HG03442 (cell line): ENCODE data around the gene NPSR1.
"Not testable (repeated sequence)": the region's sequence is repeated elsewhere in the genome, so short reads cannot be mapped to it uniquely, and the experiment has no call there.

Experiments
- ATAC-seq: cut with Tn5 transposase; IDR thresholded peaks from one replicate; pipeline ENCODE4 v1.9.1; 2021; ENCODE audit warnings: mild to moderate bottlenecking, moderate library complexity; ENCODE audit not compliant: unreplicated experiment

The NPSR1 gene

GRCh38 chr7:34832020-34832419 is 174.0 kb downstream of the NPSR1 start:
- no peak for ATAC-seq

GRCh38 chr7:34835901-34836600 is 178.0 kb downstream of the NPSR1 start:
- no peak for ATAC-seq

- ATAC-seq: no peak
Observed at GRCh38 chr7:34837316-34837715, 179.3 kb downstream of the NPSR1 start.

- ATAC-seq: no peak
Observed at GRCh38 chr7:34837801-34838201, 179.8 kb downstream of the NPSR1 start.

- ATAC-seq: no peak
Observed at GRCh38 chr7:34838329-34838728, 180.3 kb downstream of the NPSR1 start.

- no peak for ATAC-seq
Observed at GRCh38 chr7:34839645-34840044, 181.6 kb downstream of the NPSR1 start.

- no peak for ATAC-seq
Observed at GRCh38 chr7:34840176-34840785, 182.3 kb downstream of the NPSR1 start.

GRCh38 chr7:34841326-34841725 is 183.3 kb downstream of the NPSR1 start:
- no peak for ATAC-seq

- ATAC-seq: no peak
Observed at GRCh38 chr7:34842782-34843181, 184.8 kb downstream of the NPSR1 start.

- no peak for ATAC-seq
Observed at GRCh38 chr7:34844406-34844805, 186.4 kb downstream of the NPSR1 start.

- ATAC-seq: no peak
Observed at GRCh38 chr7:34844936-34845665, 187.1 kb downstream of the NPSR1 start.

GRCh38 chr7:34845666-34846361 is 187.8 kb downstream of the NPSR1 start:
- ATAC-seq: no peak

- ATAC-seq: no peak
Observed at GRCh38 chr7:34846976-34847375, 189.0 kb downstream of the NPSR1 start.

- ATAC-seq: no peak
Observed at GRCh38 chr7:34848670-34849069, 190.7 kb downstream of the NPSR1 start.

- no peak for ATAC-seq
Observed at GRCh38 chr7:34849163-34849960, 191.3 kb downstream of the NPSR1 start.

- no peak for ATAC-seq
Observed at GRCh38 chr7:34849986-34850385, 192.0 kb downstream of the NPSR1 start.

- no peak for ATAC-seq
Observed at GRCh38 chr7:34850681-34851080, 192.7 kb downstream of the NPSR1 start.

GRCh38 chr7:34851431-34851830 is 193.4 kb downstream of the NPSR1 start:
- ATAC-seq: no peak

- ATAC-seq: not testable (repeated sequence)
Observed at GRCh38 chr7:34858444-34858843, 200.4 kb downstream of the NPSR1 start.

GRCh38 chr7:34859281-34859680 is 201.3 kb downstream of the NPSR1 start:
- not testable (repeated sequence) for ATAC-seq

GRCh38 chr7:34866222-34866621 is 208.2 kb downstream of the NPSR1 start:
- not testable (repeated sequence) for ATAC-seq
